Large intestine (tissue), 3 donors: Measurements from ENCODE around the gene NR4A1. TPM values are rescaled to one million over a fixed set of nuclear protein-coding genes. Genes with fewer than 3 reads are reported as not detected.

Experiments
- DNase-seq, 2 donors: peaks; one replicate each; pipeline versions ENCODE4 v3.0.0 to v3.0.0-alpha.2; 2013
- H3K27ac ChIP-seq: one replicate; pipeline ENCODE4 v1.5.1; 2013; ENCODE audit warnings: low read length
- H3K27me3 ChIP-seq: 2 replicates; pipeline ENCODE4 v1.6.1; 2013; ENCODE audit warnings: low read length; ENCODE audit not compliant: control insufficient read depth, insufficient read depth
- H3K36me3 ChIP-seq: 2 replicates; pipeline ENCODE4 v1.6.1; 2013; ENCODE audit warnings: low read length; ENCODE audit not compliant: control insufficient read depth, insufficient read depth
- H3K4me1 ChIP-seq: one replicate; pipeline ENCODE4 v1.6.1; 2013; ENCODE audit warnings: low read length; ENCODE audit not compliant: control insufficient read depth, insufficient read depth
- H3K4me3 ChIP-seq: one replicate; pipeline ENCODE4 v1.5.1; 2013; ENCODE audit warnings: low read length
- H3K9me3 ChIP-seq: one replicate; pipeline ENCODE4 v1.6.1; 2013; ENCODE audit warnings: mild to moderate bottlenecking, low read depth, low read length, moderate library complexity; ENCODE audit not compliant: control insufficient read depth
- WGBS: methylation state at CpG from one replicate; pipeline ENCODE4 v1.1.5; 2013; ENCODE audit warnings: low lambda C conversion rate; ENCODE audit not compliant: insufficient coverage; 5-methylcytosine and 5-hydroxymethylcytosine counted together
- polyA plus RNA-seq: library from polyadenylated mRNA; unstranded; fragments of 120-200 nt; gene quantifications from one replicate; pipeline ENCODE4 v1.2.1, GENCODE V29; 2013

Gene NR4A1
- polyA plus RNA-seq, 1 donor, result 139 TPM

DNA sequence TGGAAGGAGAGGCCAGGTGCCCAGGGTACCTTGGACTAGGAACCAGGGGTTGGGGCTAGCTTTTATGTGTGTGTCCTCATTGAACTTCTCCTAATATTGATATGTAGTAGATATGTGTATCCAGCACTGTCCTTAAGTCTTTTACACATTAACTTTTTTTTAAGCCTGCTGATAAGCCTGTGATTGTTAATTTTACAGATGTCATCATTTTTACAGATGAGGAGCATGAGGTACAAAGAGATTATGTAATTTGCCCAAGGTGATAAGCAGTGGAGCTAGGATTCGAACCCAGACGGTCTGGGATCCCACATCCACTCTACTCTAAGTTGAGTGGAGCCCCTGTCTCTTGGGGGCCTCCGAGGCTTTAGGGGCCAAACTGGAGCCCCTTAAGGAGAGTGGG, 10.2 kb upstream of the NR4A1 start:
- Histone ChIP-seq H3K36me3 (no peaks in the 10 kb centered on the region), H3K4me3 (no peak overlapping the region), H3K27ac (no peak overlapping the region), H3K4me1 (peaks cover 31% of the 10 kb centered on the region), H3K27me3 (peaks cover 13% of the 10 kb centered on the region), H3K9me3 (peaks cover 3% of the 10 kb centered on the region)
- no peak for DNase-seq
- WGBS, result no CpG with 5 or more reads among the region's 3 CpGs

DNA sequence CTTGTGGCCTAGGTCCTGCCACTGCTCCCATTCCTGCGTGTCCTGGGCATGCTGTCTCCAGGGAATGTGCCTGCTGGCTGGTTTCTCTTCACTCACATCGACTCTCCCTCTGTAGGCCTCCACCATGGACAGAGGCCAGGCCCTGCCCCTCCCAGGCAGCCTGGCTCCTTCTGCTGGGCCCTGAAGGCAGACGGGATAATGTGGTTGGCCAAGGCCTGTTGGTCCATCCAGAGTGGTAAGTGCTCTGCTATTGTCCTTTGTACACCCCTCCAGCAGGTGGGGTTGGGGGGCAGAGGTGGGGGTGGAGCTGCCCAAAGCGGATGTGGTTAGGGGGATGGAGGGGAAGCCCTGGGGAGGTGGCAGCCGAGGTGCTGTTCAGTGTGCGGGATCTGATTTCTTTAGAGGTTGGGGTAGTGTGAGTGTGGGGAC, 9.5 kb upstream of the NR4A1 start:
- no peaks in the 10 kb centered on the region for H3K36me3 ChIP-seq
- peaks cover 3% of the 10 kb centered on the region for H3K9me3 ChIP-seq
- H3K27me3 ChIP-seq, result peaks cover 6% of the 10 kb centered on the region
- WGBS, result no CpG with 5 or more reads among the region's 6 CpGs
- no peak overlapping the region for H3K4me3 ChIP-seq
- DNase-seq, result peak in 1 of 2 donors; percentile 46
- no peak overlapping the region for H3K27ac ChIP-seq
- H3K4me1 ChIP-seq, result peaks cover 28% of the 10 kb centered on the region

DNA sequence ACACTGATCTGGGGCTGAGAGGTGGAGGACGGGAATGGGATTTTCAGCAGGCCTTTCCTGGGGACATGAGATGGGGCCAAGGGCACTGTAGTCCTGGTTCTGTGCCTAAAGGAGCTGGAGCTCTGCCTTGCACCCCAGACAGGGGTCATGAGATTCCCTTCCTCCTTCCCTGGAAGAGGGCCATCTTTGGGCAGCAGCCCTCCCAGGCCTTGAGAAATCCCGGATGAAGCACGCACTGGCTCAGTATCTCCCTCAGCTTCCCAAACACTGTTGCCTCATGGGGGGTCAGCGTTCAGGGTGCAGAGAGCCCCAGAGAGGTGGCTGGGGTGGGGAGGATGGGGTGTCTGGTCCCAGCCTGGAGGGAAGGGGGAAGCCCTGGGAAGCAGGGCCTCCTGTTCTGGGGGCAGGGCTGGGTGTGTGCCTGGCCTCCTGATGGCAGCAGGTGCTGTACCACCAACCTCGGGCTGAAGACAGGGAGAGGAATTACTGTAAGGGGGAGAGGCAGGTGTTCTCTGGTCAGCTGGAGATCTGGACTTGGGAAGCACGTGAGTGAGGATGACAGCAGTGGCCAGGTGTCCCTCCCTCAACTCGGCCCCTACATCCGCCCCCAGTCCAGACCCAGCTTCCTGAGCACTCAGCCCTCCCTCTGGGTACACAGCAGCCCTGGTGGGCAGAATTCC, 8.4 kb upstream of the NR4A1 start:
- Histone ChIP-seq H3K36me3 (no peaks in the 10 kb centered on the region), H3K4me3 (no peak overlapping the region), H3K27me3 (no peaks in the 10 kb centered on the region), H3K9me3 (no peaks in the 10 kb centered on the region), H3K27ac (no peak overlapping the region), H3K4me1 (peaks cover 23% of the 10 kb centered on the region)
- no peak for DNase-seq
- WGBS, result no CpG with 5 or more reads among the region's 8 CpGs

DNA sequence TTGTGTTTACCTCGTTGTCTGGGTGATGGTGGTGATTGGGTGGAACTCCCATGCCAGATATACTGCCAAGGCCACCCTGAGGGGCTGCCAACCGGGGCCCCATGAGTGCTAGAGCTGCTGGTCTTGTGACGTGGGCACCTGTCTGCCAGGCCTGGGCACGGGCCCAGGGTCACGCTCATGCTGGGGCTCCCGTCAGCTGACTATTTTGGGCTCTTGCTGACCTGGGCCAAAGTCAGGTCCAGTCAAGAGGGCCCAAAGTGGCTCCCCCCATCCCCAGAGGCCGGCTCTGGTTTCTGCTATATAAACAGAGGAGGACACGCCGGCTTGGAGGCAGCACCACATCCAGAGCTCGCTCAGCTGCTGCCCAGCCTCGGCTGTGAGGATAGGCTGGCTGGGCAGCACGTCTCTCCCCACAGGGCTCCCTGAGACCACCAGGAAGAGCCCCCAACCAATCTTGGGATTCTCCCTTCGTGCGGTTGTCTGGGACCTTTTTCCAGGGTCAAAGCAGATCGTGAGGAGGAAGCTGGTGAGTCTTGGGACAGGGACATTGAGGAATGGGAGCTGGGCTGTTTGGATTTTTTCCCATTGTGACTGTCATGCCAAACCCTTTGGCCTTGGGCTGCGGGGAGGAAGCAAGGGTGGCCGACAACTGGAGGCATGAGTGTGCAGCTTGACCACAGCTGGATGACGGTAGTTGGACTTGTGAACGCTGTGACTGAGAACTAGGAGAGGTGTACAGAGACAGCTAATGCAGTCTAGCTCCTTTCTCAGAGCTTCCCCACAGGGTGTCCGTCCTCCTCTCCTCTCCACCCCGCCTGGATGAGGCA, 7.6 kb upstream of the NR4A1 start:
- no peaks in the 10 kb centered on the region for H3K27me3 ChIP-seq
- no peak overlapping the region for H3K4me3 ChIP-seq
- peaks cover 23% of the 10 kb centered on the region for H3K4me1 ChIP-seq
- no peak for DNase-seq
- H3K36me3 ChIP-seq, result no peaks in the 10 kb centered on the region
- no CpG with 5 or more reads among the region's 21 CpGs for WGBS
- H3K27ac ChIP-seq, result no peak overlapping the region
- H3K9me3 ChIP-seq, result no peaks in the 10 kb centered on the region

DNA sequence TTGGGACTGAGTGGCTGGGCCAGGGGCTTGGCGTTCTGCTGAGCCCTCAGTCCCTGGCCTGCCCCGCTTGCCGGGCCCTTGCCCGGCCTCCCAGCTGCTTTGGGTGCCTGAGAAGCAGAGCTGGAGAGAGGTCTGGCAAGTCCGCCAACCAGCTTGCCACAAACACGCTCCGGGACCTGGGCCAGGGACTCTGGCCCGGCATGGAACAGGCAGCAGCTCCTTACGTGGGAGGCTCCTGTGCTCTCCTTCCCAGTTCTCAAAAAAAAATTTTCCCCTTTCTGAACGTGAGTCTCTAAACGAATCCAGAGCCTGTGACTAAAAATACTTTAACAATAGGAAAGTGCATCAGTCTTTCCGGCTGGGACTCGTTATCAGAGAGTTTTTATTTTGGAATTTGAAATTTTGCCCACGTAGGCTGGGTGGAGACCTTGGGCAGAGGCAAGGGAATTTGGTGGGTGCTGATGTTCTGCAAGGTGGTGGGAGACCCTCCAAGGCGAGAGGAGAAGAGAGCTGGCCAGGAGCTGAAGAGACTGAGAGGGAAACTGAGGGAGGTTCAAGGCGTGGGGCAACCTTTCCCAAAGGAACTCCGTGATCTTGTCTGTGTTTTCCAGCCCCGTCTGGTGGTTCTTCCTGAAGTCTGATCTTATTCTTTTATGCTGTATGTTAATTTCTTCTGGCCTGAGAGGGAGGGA, 6.8 kb upstream of the NR4A1 start:
- Histone ChIP-seq H3K27me3 (peaks cover 7% of the 10 kb centered on the region), H3K36me3 (no peaks in the 10 kb centered on the region), H3K27ac (no peak overlapping the region), H3K4me1 (peaks cover 23% of the 10 kb centered on the region), H3K4me3 (no peak overlapping the region), H3K9me3 (no peaks in the 10 kb centered on the region)
- DNase-seq, result no peak
- WGBS, result no CpG with 5 or more reads among the region's 18 CpGs

DNA sequence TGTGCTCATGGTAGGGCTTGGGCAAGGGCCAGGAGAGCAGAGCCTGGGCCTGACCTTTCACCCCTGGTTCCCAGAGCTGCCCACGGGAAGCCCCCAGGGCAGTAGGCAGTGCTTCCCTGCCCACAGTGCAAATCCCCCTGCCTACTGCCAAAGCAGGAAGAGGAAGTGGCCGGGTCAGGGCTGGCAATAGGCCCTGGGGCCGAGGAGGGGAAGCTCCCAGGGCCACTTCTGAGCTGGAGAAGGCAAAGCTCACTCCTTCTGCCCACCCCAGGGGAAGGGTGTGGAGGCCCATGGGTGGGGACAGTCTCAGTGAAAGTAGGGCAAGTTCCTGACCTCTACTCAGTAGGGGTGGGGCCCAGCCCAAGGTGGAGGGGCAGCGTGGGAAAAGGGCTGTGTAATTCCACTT, 5.4 kb upstream of the NR4A1 start:
- no CpG with 5 or more reads among the region's 4 CpGs for WGBS
- H3K36me3 ChIP-seq, result no peaks in the 10 kb centered on the region
- no peak overlapping the region for H3K4me3 ChIP-seq
- no peak overlapping the region for H3K27ac ChIP-seq
- peak in 1 of 2 donors; percentile 77 for DNase-seq
- H3K9me3 ChIP-seq, result no peaks in the 10 kb centered on the region
- H3K27me3 ChIP-seq, result peaks cover 7% of the 10 kb centered on the region
- peaks cover 25% of the 10 kb centered on the region for H3K4me1 ChIP-seq

DNA sequence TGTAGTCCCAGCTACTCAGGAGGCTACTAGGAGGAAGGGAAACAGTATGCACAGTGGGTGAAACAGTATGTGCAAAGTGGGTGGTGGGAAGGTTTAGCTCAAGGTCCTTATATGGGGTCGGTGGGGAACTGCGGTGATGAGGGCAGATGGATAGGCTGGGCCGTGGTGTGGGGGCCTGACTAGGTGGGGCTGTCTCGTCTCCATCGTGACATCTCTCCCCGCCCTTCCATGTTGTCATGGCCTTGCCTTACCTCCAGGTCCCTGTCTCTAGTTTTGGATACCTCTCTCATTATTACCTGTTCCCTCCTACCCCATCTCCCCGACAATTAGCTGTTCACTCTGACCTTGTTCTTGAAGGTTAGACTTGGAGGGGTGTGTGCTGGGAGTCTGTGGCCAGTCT, 4.4 kb upstream of the NR4A1 start:
- Histone ChIP-seq H3K9me3 (no peaks in the 10 kb centered on the region), H3K27me3 (peaks cover 9% of the 10 kb centered on the region), H3K4me1 (peaks cover 24% of the 10 kb centered on the region), H3K4me3 (no peak overlapping the region), H3K36me3 (no peaks in the 10 kb centered on the region), H3K27ac (no peak overlapping the region)
- no peak for DNase-seq
- no CpG with 5 or more reads among the region's 7 CpGs for WGBS

DNA sequence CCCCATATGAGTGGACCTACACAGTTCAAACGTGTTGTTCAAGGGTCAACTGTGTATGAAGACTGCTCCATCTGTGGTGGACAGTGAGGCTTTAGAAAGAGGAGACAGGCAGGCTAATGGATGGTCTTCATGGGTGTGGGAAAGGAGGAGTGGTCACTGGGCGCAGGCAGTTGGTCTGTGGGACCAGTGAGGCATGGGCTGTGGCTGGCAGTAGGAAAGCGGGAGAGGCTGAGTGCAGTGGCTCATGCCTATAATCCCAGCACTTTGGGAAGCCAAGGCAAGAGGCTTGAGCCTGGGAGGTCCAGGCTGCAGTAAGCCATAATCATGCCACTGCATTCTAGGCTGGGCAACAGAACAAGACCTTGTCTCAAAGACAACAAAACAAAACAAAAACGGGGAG, 2.0 kb upstream of the NR4A1 start:
- Histone ChIP-seq H3K36me3 (no peaks in the 10 kb centered on the region), H3K27me3 (peaks cover 9% of the 10 kb centered on the region), H3K27ac (no peak overlapping the region), H3K9me3 (no peaks in the 10 kb centered on the region), H3K4me3 (no peak overlapping the region), H3K4me1 (peaks cover 26% of the 10 kb centered on the region)
- WGBS, result 43% methylated on average over 1 of the region's 4 CpGs
- no peak for DNase-seq

DNA sequence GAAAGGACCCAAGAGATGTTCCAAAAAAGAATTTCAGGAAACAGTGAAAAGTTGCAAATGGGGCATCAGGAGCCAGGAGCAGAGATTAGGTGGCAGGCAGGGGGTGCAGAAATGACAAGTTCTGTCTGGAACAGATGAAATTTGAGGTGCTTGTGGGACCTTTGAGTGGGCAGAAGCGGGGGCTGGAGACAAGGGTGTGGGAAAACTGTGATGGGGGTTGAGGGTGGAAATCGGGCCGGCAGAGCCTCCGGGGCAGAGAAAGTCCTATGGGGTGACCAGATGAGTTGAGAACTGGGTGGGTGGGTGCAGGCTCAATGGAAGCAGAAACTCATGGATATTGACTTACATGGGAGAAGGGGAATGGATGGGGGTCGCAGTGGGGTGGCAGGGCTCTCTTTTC, 1.6 kb upstream of the NR4A1 start:
- H3K27ac ChIP-seq, result no peak overlapping the region
- DNase-seq, result no peak
- WGBS, result 100% methylated on average over 1 of the region's 5 CpGs
- peaks cover 2% of the 10 kb centered on the region for H3K36me3 ChIP-seq
- peaks cover 26% of the 10 kb centered on the region for H3K4me1 ChIP-seq
- no peaks in the 10 kb centered on the region for H3K9me3 ChIP-seq
- H3K27me3 ChIP-seq, result peaks cover 9% of the 10 kb centered on the region
- H3K4me3 ChIP-seq, result no peak overlapping the region

DNA sequence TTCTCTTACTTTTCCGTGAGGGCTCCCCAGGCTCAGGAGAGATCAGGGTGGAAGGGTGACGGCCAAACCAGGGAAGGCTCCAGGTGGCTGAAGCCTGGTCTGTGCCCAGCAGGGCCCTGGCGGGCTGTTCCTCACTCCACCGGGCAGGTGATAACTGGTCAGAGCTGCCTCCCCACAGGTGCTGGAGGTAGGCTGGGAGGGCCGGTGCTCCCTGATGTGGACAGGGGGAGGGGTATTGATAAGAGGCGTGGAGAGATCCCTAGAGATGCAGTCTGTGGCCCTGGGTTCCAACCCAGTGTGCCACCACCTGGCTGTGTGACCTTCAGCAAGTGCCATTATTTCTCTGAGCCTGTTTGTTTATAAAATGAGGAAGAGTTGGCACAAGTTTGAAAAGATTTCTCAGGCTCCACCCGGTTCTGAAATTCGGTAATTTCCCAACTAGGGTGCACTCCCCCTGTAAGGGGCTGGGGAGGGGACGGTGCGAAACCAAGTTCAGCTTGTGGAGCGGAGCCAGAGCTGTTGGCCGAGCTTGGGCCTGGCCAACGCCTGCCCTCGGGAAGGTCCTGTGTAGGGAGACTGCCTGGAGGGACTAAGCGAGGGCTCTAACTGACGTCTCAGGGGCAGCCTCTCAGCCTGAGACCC, 1.0 kb upstream of the NR4A1 start:
- H3K27ac ChIP-seq, result peak overlapping the region; percentile 56
- H3K4me1 ChIP-seq, result peaks cover 26% of the 10 kb centered on the region
- peaks cover 6% of the 10 kb centered on the region for H3K36me3 ChIP-seq
- DNase-seq, result no peak
- no peaks in the 10 kb centered on the region for H3K9me3 ChIP-seq
- 100% methylated on average over 1 of the region's 16 CpGs for WGBS
- peaks cover 9% of the 10 kb centered on the region for H3K27me3 ChIP-seq
- H3K4me3 ChIP-seq, result peak overlapping the region; percentile 59
